ENCODE data around the gene CYBC1. TPM values are rescaled to one million over a fixed set of nuclear protein-coding genes. Genes with fewer than 3 reads are reported as not detected.

CYBC1 gene
- total and polyA plus RNA-seq, 2 of the 4 experiments (the other 2 are of a cell fraction) = 75.1 to 76.7 TPM

GRCh38 chr17:82475458-82475857, 24.9 kb upstream of the CYBC1 start:
- H2AK9ac ChIP-seq (replicated peaks; ENCODE audit: low read depth, low read length, poor library complexity) = no peak overlapping the region
- H3K23ac ChIP-seq (ENCODE audit: low read depth, low read length) = no peak overlapping the region
- H3K27ac ChIP-seq (ENCODE audit: insufficient read depth, low read length) = no peak overlapping the region
- H3K4me3 ChIP-seq (ENCODE audit: insufficient read depth, low read depth, low read length) = no peak overlapping the region
- no peak overlapping the region for H2BK120ac ChIP-seq (ENCODE audit: low read depth, low read length)
- 0 out of 4 replicates have a peak, but pooled peaks cover 0 to 4% of the 10 kb centered on the region in 2 experiments for H3K79me1 ChIP-seq (ENCODE audit: low read depth in 1 of 2, low read length in 2 of 2)
- H3K14ac ChIP-seq (replicated peaks; ENCODE audit: low read depth, low read length) = no peak overlapping the region
- no TSS peak for BruUV-seq (replicated peaks)
- no peak overlapping the region for H4K91ac ChIP-seq (ENCODE audit: insufficient read depth, low read depth, low read length)
- intact Hi-C loops (cut with micrococcal nuclease) = no loop called here
- H2AK5ac ChIP-seq (ENCODE audit: low read depth, low read length) = no peak overlapping the region
- no peaks in the 10 kb centered on the region for H3K9me1 ChIP-seq (ENCODE audit: insufficient read depth, low read length)
- WGBS, 2 experiments (ENCODE audit: extremely low coverage in 2 of 2, insufficient read length in 1 of 2) = no CpG with 5 or more reads among the region's 8 CpGs
- H3K36me3 ChIP-seq (ENCODE audit: control insufficient read depth, insufficient read depth, low read length) = peaks cover 50% of the 10 kb centered on the region
- no peaks in the 10 kb centered on the region for H4K20me1 ChIP-seq (ENCODE audit: insufficient read depth, low read length)
- no peak overlapping the region for H4K8ac ChIP-seq (ENCODE audit: low read depth in 2 of 2, low read length in 2 of 2)
- H3K27me3 ChIP-seq (ENCODE audit: control insufficient read depth, insufficient read depth, low read length) = no peaks in the 10 kb centered on the region
- H3K18ac ChIP-seq (ENCODE audit: low read depth, low read length) = no peak overlapping the region
- H3K9me3 ChIP-seq (ENCODE audit: control insufficient read depth, insufficient read depth, low read length) = no peaks in the 10 kb centered on the region
- DNase-seq (no peak), ATAC-seq (ENCODE audit: low read depth) (no peak)
- H3K56ac ChIP-seq (ENCODE audit: extremely low read depth, insufficient read depth, low read length) = no peak overlapping the region; the same call in 1 of the 2 replicates
- CTCF ChIA-PET = no interaction called here
- no peak overlapping the region for H3K4ac ChIP-seq (ENCODE audit: low read depth, low read length)
- no peaks in the 10 kb centered on the region for H3K4me1 ChIP-seq (ENCODE audit: control insufficient read depth, insufficient read depth, low read length)
- H2BK20ac ChIP-seq (ENCODE audit: low read depth, low read length) = no peak overlapping the region
- H3K4me2 ChIP-seq (ENCODE audit: low read depth, low read length) = no peak overlapping the region
- H2BK5ac ChIP-seq (ENCODE audit: low read depth, low read length, poor library complexity, severe bottlenecking) = no peak overlapping the region
- no peak overlapping the region for H4K5ac ChIP-seq (ENCODE audit: low read depth, low read length)
- no peak overlapping the region for H2AFZ ChIP-seq (replicated peaks; ENCODE audit: low read length, poor library complexity)
- POLR2A ChIA-PET (ENCODE audit: unreplicated experiment) = no interaction called here
- in situ Hi-C loops (cut with MboI; ENCODE audit: low sequenced_read_pairs) = no loop called here
- no peak overlapping the region for H3K9ac ChIP-seq (ENCODE audit: low read depth, low read length)
- no peak for TF ChIP-seq MAFK (IDR thresholded peaks at IDR 0.05; ENCODE audit: low read depth, low read length)
- TF ChIP-seq POLR2A (IDR thresholded peaks at IDR 0.05; ENCODE audit: low read depth, low read length) = no peak
- no peak for TF ChIP-seq CHD1 (IDR thresholded peaks at IDR 0.05; ENCODE audit: low read depth, low read length)
- no peak for TF ChIP-seq NFE2L2 (IDR thresholded peaks at IDR 0.05; ENCODE audit: low read depth, low read length)
- TF ChIP-seq MXI1 (IDR thresholded peaks at IDR 0.05; ENCODE audit: borderline replicate concordance, low read depth, low read length) = no peak
- no peak for TF ChIP-seq ELK1 (IDR thresholded peaks at IDR 0.05; ENCODE audit: borderline replicate concordance, low read depth, low read length)
- no peak for TF ChIP-seq FOS (IDR thresholded peaks at IDR 0.05; ENCODE audit: low read depth, low read length)
- no peak for TF ChIP-seq BHLHE40 (IDR thresholded peaks at IDR 0.05; ENCODE audit: low read depth, low read length)
- no peak for TF ChIP-seq SMC3 (IDR thresholded peaks at IDR 0.05; ENCODE audit: low read depth, low read length)
- no peak for TF ChIP-seq RFX5 (IDR thresholded peaks at IDR 0.05; ENCODE audit: low read depth, low read length)
- TF ChIP-seq USF2 (IDR thresholded peaks at IDR 0.05; ENCODE audit: low read depth, low read length) = no peak
- no peak for TF ChIP-seq RCOR1 (IDR thresholded peaks at IDR 0.05; ENCODE audit: insufficient replicate concordance, low read length)
- TF ChIP-seq MAZ (IDR thresholded peaks at IDR 0.05; ENCODE audit: borderline replicate concordance, low read depth, low read length) = no peak
- no peak for TF ChIP-seq CEBPB (IDR thresholded peaks at IDR 0.05; ENCODE audit: low read depth, low read length)
- no peak for TF ChIP-seq CTCF (conservative IDR thresholded peaks at IDR 0.05; ENCODE audit: low read depth, low read length)
- no peak for TF ChIP-seq RAD21 (IDR thresholded peaks at IDR 0.05; ENCODE audit: low read length)
- H2BK15ac ChIP-seq (ENCODE audit: low read depth, low read length) = no peak overlapping the region
- dilution Hi-C loops (cut with HindIII; ENCODE audit: low sequenced_read_pairs, unreplicated experiment) = no loop called here

Data from IMR-90 (cell line).